HG02798 (cell line): Measurements from ENCODE around the gene PCDHAC1.
"Not testable (repeated sequence)": the region's sequence is repeated elsewhere in the genome, so short reads cannot be mapped to it uniquely, and the experiment has no call there.

ENCODE experiments used
- ATAC-seq: cut with Tn5 transposase; IDR thresholded peaks from one replicate; pipeline ENCODE4 v1.9.1; 2021; ENCODE audit warnings: mild to moderate bottlenecking; ENCODE audit not compliant: unreplicated experiment, poor library complexity

The PCDHAC1 gene

GRCh38 chr5:140925806-140926442 is at the start of gene PCDHAC1:
Gene PCDHAC1, plus strand, starts transcription at chr5:140926299. Its CDS starts 594 bp downstream, at chr5:140926893.
- no peak for ATAC-seq

GRCh38 chr5:140876541-140877261 is 49.4 kb upstream of the PCDHAC1 start:
- ATAC-seq: not testable (repeated sequence)

GRCh38 chr5:140877262-140877581 is 48.9 kb upstream of the PCDHAC1 start:
- ATAC-seq: no peak

- no peak for ATAC-seq
Measured at GRCh38 chr5:140881889-140882590, 44.1 kb upstream of the PCDHAC1 start, which contains the start of gene PCDHA13. Gene PCDHA13, plus strand, starts transcription at chr5:140882124. Its CDS starts 145 bp downstream, at chr5:140882269.

- no peak for ATAC-seq
Measured at GRCh38 chr5:140882591-140882899, 43.6 kb upstream of the PCDHAC1 start.

- no peak for ATAC-seq
Measured at GRCh38 chr5:140883373-140883772, 42.7 kb upstream of the PCDHAC1 start.

- no peak for ATAC-seq
Measured at GRCh38 chr5:140883927-140884697, 42.0 kb upstream of the PCDHAC1 start.

- ATAC-seq: no peak
Measured at GRCh38 chr5:140916325-140916724, 9.8 kb upstream of the PCDHAC1 start.

- no peak for ATAC-seq
Measured at GRCh38 chr5:140923601-140924000, 2.5 kb upstream of the PCDHAC1 start.

- ATAC-seq: no peak
Measured at GRCh38 chr5:140926443-140927227, 536 bp downstream of the PCDHAC1 start.

GRCh38 chr5:140927228-140927573 is 1.1 kb downstream of the PCDHAC1 start:
- no peak for ATAC-seq

- ATAC-seq: no peak
Measured at GRCh38 chr5:140934964-140935606, 9.0 kb downstream of the PCDHAC1 start.

- ATAC-seq: no peak
Measured at GRCh38 chr5:140946578-140946977, 20.5 kb downstream of the PCDHAC1 start.

GRCh38 chr5:140951636-140952035 is 25.5 kb downstream of the PCDHAC1 start:
- ATAC-seq: no peak

- no peak for ATAC-seq
Measured at GRCh38 chr5:140953234-140953633, 27.1 kb downstream of the PCDHAC1 start.

GRCh38 chr5:140962190-140962589 is 36.1 kb downstream of the PCDHAC1 start:
- ATAC-seq: no peak

GRCh38 chr5:140964356-140964755 is 38.3 kb downstream of the PCDHAC1 start:
- ATAC-seq: no peak

- no peak for ATAC-seq
Measured at GRCh38 chr5:140965905-140966292, 39.8 kb downstream of the PCDHAC1 start.

- no peak for ATAC-seq
Measured at GRCh38 chr5:140966293-140967225, 40.5 kb downstream of the PCDHAC1 start, which contains the start of gene PCDHAC2. Gene PCDHAC2, plus strand, starts transcription at chr5:140966476. Its CDS starts 291 bp downstream, at chr5:140966767.
